GM18498 (cell line): ENCODE data around the gene TNK2.
A peak's percentile ranks its signal among the peaks of the same experiment; 100 is the strongest.

ENCODE experiments used
- ATAC-seq: cut with Tn5 transposase; IDR thresholded peaks from one replicate; pipeline ENCODE4 v1.9.1; 2021; ENCODE audit warnings: mild to moderate bottlenecking, moderate library complexity; ENCODE audit not compliant: unreplicated experiment

Gene TNK2

DNA sequence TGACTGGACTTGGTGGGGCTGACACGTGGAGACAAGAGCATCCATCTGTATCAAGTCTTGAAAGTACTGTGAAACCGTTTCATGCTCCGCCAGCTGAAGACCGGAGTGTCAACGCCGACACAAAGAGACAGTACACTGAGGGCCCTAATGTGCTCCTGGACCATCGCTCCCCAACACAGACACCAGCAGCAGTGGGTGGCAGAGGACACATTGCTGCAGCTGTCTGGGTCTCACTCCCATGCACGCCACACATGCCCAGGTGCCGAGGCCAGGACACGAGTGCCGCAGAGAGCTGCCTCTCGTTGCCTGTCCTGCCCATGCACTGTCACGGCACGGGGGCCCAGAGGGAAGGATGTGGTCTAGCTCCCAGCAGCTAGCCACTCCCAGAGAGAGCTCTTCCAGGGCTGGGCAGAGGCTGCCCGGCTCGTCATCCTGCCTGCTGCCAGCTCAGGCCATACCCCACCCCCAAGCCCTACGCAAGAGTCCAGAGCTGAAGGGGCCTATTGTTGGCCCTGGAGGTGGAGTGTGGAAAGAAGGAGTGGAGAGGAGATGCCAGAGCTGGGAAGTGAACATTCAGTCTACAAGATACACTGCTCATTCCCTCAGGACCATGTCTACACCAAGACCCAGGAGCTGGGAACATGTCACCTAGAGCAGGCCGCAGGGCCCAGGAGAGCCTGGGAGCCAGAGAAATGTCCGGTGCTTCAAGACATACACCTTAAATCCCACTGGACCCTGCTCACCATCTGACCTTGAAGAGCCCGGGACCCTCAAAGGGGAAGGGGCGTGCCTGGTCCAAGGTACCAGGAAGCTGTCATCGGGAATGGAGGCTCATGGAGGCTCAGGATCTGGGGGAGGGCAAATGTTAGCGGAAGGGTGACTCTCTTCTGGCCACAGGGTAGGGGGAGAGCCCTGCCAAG lies 7.7 kb downstream of the TNK2 start:
- ATAC-seq, result peak; percentile 56

DNA sequence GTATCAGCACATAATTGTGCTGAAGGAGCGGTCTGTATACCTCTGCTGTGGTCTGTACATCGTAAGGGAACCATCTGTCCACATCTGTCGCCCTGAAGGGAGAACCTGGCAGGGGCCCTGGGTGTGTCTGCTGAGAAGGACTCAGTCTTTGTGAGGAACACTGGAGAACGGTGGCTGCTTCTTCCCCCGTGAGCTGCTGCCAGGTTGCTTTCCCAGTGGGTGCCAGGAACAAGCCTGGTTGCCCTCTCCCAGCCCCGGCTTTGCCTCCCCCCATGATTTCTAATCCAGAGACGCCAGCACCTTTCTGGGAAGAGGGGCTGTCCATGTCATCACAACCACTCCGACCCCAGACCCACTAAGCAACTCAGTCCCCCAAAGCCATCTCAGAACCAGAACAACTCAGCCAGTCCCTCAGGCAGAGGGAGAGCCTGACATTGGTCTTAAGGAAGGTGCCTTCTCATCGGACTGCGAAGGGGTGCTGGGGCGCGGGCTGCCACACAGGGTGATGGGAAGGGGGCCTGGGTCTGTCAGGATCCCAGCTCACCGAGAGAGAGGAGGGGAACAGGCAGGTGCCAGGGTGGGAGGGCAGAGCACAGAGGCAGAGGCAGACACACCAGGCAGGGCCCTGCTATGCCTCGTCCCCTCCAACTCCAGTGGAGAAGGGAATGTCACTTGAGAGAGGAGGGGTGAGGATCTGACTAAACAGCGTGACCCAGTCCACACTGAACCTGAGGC lies 8.5 kb downstream of the TNK2 start:
- no peak for ATAC-seq

DNA sequence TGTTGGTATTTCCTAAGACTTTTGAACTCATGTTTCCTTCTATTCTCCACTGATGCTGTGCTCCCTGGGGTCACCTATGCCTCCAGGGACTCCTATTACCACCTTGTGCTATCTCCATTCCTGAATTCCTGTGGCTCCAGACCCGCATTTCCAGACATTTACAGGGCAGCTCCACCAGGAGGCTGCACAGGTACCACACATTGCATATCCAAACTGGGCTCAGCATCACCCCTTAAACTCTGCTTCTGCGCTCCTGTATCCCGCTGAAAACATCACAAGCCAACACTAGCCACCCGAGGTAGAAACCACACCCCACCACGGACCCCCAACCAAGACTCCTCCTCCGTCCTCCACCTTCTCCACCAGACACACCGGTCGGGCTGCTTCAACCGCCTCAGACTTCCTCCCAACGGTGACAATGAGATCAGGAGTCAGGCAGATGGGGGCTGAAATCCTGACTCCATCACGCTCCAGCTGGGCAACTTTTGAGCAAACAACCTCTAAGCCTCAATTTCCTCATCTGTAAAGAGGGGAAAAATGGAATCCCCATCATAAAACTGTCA lies 10.4 kb downstream of the TNK2 start:
- no peak for ATAC-seq

DNA sequence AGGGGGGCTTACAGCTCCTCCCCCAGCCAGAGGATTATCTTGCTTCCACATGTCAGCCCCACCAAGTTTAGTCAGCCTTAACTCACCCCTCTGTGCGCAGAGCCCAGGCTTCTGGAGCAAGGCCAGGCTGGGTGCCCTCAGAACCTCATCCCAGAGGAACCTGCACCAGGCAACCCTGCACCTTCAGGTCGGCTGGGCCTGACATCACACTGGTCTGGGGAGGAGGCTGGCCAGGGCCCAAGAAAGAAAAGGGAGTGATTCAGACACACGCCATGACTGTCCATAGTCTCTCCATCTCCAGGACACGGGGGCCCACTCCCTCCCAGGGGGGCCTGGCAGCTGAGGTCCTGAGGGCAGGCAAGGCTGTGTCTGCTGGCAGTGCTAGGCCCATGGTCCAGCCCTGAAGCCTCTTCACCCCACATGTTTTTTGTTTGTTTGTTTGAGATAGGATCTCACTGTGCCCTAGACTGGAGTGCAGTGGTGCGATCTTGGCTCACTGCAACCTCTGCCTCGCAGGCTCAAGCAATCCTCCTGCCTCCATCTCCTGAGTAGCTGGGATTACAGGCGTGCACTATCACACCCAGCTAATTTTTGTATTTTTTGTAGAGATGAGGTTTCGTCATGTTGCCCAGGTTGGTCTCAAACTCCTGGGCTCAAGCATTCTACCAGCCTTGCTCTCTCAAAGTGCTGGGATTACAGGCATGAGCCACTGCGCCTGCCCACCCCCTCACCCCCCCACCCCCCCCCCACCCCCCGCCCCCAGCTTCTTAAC lies 11.1 kb downstream of the TNK2 start:
- no peak for ATAC-seq

DNA sequence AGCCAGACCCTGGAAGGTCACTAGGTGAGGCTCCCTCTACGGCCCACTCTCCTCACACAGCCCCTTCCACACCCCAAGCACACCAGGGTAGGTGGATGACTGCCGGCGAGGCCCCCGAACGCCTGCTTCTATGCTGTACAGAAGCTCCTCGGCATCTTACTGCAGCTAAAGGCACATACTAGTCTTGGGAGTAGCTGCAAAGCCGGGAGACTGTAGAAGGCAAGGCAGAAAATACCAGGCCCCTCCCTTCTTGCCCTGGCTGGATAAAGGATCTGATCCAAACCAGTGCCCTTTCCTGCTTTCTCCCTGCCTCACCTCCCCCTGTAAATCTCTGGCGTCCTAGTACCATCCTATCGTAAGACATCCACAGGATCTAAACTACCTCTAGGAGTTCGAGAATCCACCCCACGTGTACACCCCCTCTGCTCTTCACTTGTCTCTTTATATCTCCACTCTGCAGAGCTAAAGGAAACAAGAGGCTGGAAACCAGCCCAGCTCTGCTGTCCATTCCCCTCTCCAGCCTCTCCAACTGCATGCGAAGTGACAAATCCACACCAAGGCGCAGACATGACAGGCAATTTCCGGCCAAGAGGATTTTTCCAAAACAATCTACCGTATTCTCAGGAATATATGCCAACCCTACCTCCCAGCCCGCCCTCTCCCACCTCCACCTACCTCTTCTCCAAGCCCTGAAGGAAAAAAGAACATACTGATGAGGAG lies 11.8 kb downstream of the TNK2 start:
- no peak for ATAC-seq

DNA sequence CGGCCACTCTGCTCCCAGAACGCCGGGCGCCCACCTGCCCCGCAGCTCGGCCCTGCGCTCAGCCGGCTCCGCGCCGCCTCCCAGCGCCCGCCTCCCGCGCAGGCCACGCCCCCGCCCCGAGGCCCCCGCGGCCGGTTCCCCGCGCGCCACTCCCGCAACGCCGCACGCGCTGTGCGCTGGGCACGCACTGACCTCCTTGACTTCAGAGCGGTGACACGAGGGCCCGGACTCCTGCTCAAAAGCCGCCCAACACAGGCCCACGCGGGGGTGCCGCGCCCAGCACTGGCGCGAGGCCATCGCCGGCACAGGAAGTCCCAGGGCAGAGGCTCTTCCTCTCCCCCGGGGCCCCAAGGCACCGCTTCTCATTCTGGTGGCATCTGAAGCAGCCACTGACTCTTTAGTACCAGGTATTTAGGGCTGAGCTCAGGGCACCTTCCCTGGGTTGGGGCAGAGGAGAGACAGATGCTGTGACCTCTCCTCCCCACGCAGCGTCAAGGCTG lies 12.4 kb downstream of the TNK2 start:
- peak; percentile 42 for ATAC-seq

DNA sequence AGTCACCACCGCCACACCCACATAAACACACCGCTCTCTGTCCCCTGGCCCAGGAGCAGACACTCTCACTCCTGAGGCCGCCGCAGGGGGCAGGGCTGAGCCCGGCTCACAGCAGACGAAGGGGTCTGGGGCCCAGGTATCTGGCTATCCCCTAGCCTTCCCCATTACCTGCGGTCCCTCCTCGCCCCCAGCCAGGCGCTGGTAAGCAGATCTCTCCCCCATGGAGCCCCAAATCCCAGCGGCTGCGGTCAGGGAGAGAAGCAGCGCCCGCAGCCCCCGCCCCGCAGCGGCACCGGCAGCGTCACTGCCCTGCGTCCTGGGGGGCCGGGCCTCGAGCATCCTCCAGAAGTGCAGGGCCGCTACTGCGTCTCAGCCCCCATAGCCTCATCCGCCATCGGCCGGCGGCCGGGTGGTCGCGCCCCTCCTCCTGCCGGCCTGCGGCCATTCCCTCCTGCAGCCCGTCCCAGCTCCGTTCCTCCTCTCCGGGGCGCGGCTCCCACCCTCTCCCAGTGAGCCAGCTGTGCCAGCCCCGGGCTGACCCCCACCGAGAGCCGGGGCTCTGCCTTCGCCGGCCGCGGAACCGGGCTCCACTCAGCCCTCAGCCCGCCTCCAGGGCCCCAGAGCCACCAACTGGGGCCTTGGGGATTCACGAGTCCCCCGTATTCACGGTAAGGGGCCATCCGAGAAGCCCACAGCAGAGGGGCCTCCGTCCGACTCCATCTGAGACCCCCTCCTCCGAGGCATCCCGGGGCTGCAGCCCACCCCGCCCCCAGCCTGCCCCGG lies 13.1 kb downstream of the TNK2 start:
- peak; percentile 76 for ATAC-seq

DNA sequence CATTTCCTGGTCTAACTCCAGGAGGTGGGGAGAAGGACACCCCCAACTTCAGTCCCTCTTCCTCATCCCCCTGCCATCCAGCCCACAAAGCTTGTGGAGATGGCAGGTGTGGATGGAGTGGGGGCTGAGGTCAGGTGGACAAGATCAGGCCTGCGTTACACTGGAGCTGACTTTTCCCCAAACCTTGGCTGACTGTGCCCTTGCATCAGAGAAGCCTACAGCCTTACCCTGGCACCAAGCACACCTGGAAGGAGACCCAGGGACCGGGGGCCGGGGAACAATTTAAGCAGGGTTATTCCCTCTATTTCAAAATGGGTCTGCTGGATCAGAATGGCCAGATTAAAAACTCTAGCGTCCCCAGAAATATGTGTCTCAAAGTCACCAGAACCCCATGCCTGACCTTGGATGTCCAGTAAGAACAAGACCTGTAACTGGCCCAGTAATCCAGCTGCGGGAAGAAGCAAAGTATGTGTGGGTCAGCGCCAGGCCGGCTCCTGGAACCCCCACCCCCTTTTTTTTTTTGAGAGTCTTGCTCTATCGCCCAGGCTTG lies 14.4 kb downstream of the TNK2 start:
- ATAC-seq, result no peak

DNA sequence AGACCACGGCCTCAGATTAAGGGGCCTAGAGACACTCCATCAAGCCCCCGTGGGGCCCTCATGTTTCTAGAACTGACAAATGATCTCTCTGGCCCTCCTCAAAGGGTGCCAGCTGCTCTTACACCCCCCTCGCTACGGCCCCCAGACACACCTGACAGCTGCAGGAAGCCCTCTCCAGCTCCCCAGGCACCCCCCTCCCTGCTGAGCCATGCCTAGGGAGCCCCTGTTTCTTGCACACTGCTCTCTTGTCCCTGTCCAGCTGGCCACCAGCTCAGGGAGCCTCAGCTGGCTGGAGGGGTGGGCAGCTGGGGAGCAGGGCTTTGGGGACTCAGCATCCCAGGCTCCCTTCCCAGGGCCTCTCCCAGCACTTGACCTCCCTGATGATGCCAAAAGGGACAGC lies 14.8 kb downstream of the TNK2 start:
- ATAC-seq, result no peak

DNA sequence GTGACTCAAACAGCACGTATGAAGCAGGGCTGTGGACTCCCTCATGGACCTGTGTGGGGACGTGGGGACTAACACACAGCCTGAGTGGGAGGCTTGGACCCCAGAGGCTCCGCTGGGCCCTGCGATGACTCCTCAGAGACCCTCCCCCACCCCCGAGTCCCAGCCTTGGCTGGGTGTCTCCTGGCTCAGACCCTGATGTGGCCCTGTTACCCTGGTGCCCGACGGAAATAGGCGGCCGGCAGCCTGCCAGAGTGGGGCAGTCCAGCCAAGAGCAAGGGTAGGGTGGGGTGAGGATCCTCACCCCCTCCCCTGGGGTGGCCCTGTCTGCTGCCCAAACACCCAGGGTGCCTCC lies 15.3 kb downstream of the TNK2 start:
- no peak for ATAC-seq

DNA sequence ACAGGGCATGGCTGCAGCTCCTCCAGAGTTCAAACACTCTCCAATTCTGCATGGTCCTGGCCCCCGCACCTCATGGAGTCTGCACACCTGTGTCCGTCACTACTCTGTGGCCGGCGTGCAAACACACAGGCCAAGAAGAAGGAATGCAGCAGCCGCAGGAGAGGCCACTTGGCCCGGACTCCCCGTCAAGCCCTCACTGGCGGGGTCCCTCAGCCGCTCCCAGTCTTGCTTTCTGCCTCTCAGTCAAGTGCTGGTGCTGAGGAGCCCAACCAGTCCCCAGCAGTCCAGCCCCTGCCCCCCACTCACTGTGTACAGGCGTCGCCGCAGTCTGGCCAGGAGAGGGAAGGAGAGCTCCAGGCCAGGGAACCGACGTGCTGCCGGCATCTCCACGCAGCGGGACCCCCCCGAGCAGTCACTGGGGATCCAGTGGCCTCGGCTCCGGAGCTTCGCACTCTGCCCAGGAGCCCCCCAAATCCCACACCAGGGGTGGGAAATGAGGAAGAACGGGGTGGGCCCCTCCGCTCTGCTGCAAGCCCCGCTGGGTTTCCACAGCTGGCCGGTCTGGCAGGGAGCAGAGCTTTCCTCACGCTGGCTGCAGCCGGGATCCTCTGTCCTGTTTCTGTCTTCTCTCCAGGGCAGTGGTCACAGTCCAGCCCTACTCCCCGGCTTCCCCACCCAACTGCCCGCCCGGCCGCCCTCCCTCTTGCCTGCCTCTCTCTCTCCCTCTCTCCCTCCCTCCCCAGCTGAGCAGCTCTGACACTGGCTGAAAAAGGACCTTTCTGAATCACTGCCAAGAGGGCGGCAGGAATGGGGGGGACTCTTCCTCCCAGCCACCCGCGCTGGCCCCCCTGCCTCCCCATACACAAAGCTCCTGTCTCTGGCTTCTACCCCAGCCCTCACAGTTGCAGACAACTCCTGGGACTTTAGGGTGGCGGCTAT lies 16.0 kb downstream of the TNK2 start:
- ATAC-seq, result no peak

DNA sequence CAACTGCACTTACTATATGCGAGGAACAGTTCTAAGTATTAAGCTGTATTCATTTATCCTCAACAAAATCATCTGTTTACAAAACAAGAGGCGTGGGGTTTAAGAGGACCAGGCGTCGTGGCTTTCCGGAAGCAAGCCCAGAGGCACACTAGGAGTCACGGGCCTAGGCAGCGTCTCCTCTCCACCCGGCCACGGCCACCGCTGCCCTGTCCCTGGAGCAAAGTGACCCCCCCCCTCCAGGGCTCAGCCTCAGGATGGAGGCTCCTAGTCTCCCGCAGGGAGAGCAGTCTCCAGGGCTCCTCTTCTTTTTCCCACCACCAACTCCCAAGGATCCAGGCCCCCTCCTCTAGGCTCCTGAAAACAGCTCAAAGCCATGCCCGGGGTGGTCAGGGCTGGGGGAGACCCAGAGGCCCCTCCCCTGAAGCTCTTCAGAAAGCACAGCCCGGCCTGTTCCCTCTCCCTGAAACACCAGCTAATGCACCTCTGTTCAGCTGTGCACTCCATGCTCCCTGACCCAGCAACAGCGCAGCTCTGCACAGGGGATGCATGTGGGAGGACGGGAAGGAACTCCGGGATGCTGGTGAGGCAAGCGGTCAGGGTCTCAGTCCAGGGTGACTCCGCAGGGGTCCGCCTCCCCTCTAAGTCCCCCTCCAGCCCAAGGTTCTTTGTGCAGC lies 16.8 kb downstream of the TNK2 start:
- no peak for ATAC-seq

DNA sequence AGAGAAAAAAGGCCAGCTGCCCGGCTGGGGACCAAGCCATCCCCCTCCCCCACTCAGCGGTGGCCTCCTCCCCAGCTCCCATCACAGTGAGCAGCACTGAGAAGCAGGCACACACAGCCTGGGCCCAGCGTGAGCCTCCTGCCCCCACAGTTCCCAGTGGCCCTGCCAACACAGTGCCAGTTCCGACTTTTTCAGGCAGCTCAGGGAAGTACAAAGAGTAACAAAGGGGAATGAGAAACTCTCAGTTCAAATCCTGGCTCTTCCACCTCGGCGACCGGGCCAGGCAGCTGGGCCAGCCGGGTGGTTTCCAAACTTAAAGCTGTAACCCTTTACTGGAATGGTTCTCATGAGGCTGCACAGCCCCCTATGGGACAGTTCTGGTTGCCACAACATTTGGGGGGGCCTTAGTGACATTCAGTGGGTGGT lies 18.5 kb downstream of the TNK2 start:
- no peak for ATAC-seq

DNA sequence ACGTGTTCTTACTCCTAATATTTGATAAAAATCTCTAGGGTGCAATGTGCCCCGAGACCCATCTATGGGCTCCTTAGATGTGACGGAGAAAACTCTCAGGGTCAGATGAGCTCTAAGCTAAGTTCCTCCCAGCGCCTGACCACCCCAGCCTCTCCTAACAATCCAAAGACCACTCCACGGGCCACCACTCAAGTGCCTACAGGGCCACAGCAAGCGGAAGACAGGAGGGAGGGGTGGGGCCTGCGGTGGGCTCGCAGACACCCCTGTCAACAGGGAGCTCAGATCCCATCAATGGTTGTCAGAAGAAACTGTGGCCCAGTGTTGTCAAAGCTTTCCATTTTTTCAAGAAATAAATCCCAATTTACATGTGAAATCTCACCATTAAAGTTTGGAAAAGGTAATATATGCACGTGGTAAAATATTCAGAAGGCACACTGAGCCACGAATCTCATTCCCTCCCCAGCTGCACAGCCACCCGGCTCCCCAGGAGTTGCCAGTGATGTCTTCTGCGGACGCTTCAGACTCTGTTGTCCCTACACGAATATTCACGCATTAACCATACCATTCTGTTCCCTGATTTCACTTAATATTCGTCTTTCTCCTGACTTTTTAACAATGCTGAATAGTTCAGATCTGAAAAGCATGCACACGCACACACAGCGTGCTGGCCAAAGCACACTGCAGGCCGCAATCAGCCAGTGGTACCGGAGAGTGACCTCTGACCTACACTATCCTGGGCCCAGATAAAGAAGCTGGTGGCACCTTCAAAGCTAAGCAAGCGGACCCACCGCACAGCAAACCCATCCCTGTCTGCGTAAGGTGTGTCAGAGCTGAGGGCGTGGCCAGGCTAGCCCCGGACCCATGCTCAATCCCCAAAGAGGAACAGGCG lies 19.1 kb downstream of the TNK2 start:
- ATAC-seq, result no peak

DNA sequence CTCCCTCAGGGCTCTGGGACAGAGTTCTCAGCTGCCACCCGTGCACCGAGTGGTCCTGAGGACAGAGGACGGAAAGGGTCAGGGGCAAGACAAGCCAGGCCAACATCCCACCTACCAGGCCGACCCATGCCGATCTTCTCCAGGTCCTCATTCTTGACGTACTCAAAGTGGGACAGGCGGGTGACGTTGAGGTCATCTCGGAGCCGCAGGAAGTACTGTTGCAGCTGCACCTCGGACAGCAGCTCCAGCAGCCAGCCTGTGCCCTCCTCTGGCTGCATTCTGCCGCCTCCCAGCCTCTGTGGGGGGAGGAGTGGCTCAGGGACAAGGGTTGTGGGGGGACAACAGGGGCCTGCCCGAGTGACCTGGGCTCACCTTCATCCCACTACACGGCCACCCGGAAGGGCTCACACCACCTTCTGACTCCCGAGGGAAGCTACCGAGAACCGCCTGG lies 20.0 kb downstream of the TNK2 start:
- ATAC-seq, result no peak

DNA sequence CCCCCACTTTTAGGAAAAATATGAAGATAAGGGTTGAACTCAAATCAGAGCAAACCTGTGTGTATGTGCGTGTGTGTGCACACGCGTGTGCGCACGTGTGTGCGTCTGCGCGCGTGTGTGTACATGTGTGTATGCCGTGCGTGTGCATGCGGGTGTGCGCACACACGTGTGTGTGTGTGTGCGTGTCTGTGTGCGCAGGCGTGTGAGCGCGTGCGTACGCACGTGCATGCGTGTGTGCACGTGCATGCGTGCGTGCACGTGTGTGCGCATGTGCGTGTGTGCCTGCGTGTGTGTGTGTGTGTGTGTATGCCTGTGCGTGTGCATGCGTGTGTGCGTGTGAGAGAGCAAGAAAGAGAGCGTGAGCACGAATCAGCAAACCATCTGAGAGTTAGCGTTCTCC lies 20.7 kb downstream of the TNK2 start:
- no peak for ATAC-seq
